Adipose tissue (tissue), 3 donors: ENCODE data around the gene GPR34. TPM values are rescaled to one million over a fixed set of nuclear protein-coding genes. Genes with fewer than 3 reads are reported as not detected.
"Not testable (repeated sequence)": the region's sequence is repeated elsewhere in the genome, so short reads cannot be mapped to it uniquely, and the experiment has no call there.

ENCODE experiments used
- H3K27ac ChIP-seq: one replicate; pipeline ENCODE4 v1.5.1; 2013; ENCODE audit warnings: low read depth, low read length
- WGBS, 3 donors: extraction: QIAGEN DNeasy Blood & Tissue Kit; methylation state at CpG; one replicate each; pipeline ENCODE4 v1.1.7; 2013; 5-methylcytosine and 5-hydroxymethylcytosine counted together
- polyA plus RNA-seq, 3 donors: library from polyadenylated mRNA; stranded (reverse); fragments of 200-250 nt; gene quantifications; one replicate each; pipeline ENCODE4 v1.2.3, GENCODE V29; 2013
- donor health status: healthy with polysubstance abuse.
- donor health status: Bipolar disorder and iron deficiency.
- donor health status: healthy.

Gene GPR34
- polyA plus RNA-seq, 3 donors: 1.7 to 12.7 (median 8.5) TPM

- no peak overlapping the region for H3K27ac ChIP-seq
- 54 to 98% (median 88%) methylated on average over 2 of the region's 2 CpGs for WGBS, 3 donors
Measured at GRCh38 chrX:41688156-41688555, 617 bp upstream of the GPR34 start.

GRCh38 chrX:41689711-41690110 is 938 bp downstream of the GPR34 start:
- WGBS, 3 donors: 57 to 76% (median 70%) methylated on average over 3 of the region's 3 CpGs
- H3K27ac ChIP-seq: no peak overlapping the region

GRCh38 chrX:41692162-41692749 is 3.5 kb downstream of the GPR34 start:
- H3K27ac ChIP-seq: no peak overlapping the region
- WGBS, 3 donors: 39 to 76% (median 48%) methylated on average over 1 of the region's 1 CpG

- H3K27ac ChIP-seq: no peak overlapping the region
- 65 to 100% (median 92%) methylated on average over 1 to 3 of the region's 3 CpGs for WGBS, 3 donors
Measured at GRCh38 chrX:41693024-41693423, 4.3 kb downstream of the GPR34 start.

- 77 to 95% (median 83%) methylated on average over 7 of the region's 7 CpGs for WGBS, 3 donors
- no peak overlapping the region for H3K27ac ChIP-seq
Measured at GRCh38 chrX:41695426-41695825, 6.7 kb downstream of the GPR34 start.

GRCh38 chrX:41703574-41704029 is 14.8 kb downstream of the GPR34 start:
- H3K27ac ChIP-seq: no peak overlapping the region

GRCh38 chrX:41705042-41705441 is 16.3 kb downstream of the GPR34 start:
- WGBS, 3 donors: 86 to 100% (median 94%) methylated on average over 1 of the region's 1 CpG
- H3K27ac ChIP-seq: no peak overlapping the region

GRCh38 chrX:41705680-41706374 is 17.1 kb downstream of the GPR34 start:
- 38 to 76% (median 55%) methylated on average over 3 of the region's 3 CpGs for WGBS, 3 donors
- no peak overlapping the region for H3K27ac ChIP-seq

- H3K27ac ChIP-seq: no peak overlapping the region
- 59 to 100% (median 92%) methylated on average over 1 of the region's 1 CpG for WGBS, 3 donors
Measured at GRCh38 chrX:41707218-41707617, 18.4 kb downstream of the GPR34 start.

- 47 to 83% (median 59%) methylated on average over 3 of the region's 3 CpGs for WGBS, 3 donors
- H3K27ac ChIP-seq: no peak overlapping the region
Measured at GRCh38 chrX:41708486-41708885, 19.7 kb downstream of the GPR34 start.

- no peak overlapping the region for H3K27ac ChIP-seq
- 81 to 99% (median 98%) methylated on average over 5 of the region's 5 CpGs for WGBS, 3 donors
Measured at GRCh38 chrX:41711021-41711667, 22.4 kb downstream of the GPR34 start.

GRCh38 chrX:41716222-41716621 is 27.4 kb downstream of the GPR34 start:
- H3K27ac ChIP-seq: no peak overlapping the region
- 89 to 93% (median 91%) methylated on average over 5 of the region's 5 CpGs for WGBS, 3 donors

- WGBS, 3 donors: 86 to 90% (median 87%) methylated on average over 12 of the region's 12 CpGs
- no peak overlapping the region for H3K27ac ChIP-seq
Measured at GRCh38 chrX:41716767-41717473, 28.1 kb downstream of the GPR34 start.

GRCh38 chrX:41718481-41719235 is 29.9 kb downstream of the GPR34 start:
- H3K27ac ChIP-seq: no peak overlapping the region
- 74 to 84% (median 80%) methylated on average over 4 of the region's 4 CpGs for WGBS, 3 donors

- WGBS, 3 donors: 73 to 92% (median 80%) methylated on average over 6 of the region's 6 CpGs
- not testable (repeated sequence) for H3K27ac ChIP-seq
Measured at GRCh38 chrX:41719610-41720009, 30.8 kb downstream of the GPR34 start.

- H3K27ac ChIP-seq: no peak overlapping the region
- 65 to 89% (median 68%) methylated on average over 3 of the region's 3 CpGs for WGBS, 3 donors
Measured at GRCh38 chrX:41720125-41720779, 31.5 kb downstream of the GPR34 start.

- H3K27ac ChIP-seq: no peak overlapping the region
- WGBS, 3 donors: 71 to 87% (median 86%) methylated on average over 1 of the region's 1 CpG
Measured at GRCh38 chrX:41721590-41721989, 32.8 kb downstream of the GPR34 start.

- no peak overlapping the region for H3K27ac ChIP-seq
- 82 to 97% (median 94%) methylated on average over 3 of the region's 3 CpGs for WGBS, 3 donors
Measured at GRCh38 chrX:41722214-41722613, 33.4 kb downstream of the GPR34 start.
